H1 (cell line): ENCODE measurements around the gene MCL1. TPM values are rescaled to one million over a fixed set of nuclear protein-coding genes. Genes with fewer than 3 reads are reported as not detected.

Source experiments
- CTCF ChIA-PET: fragments of 300-600 bp; sonication (Branson Sonifier 250); formaldehyde crosslinking; loops from one replicate; lab custom pipeline; 2021; ENCODE audit not compliant: partially characterized antibody; lab: Charles Lee
- POLR2A ChIA-PET: fragments of 300-600 bp; sonication (Branson Sonifier 250); formaldehyde crosslinking; loops from one replicate; lab custom pipeline; 2021; ENCODE audit warnings: inconsistent platforms; ENCODE audit not compliant: partially characterized antibody; lab: Charles Lee
- DNase-seq, 2 experiments: peaks; one replicate each; pipeline versions ENCODE4 v3.0.0 to v3.0.0-alpha.2; 2010 to 2022; ENCODE audit warnings: low spot score in 2 of 2, low read depth in 1 of 2, mixed read lengths in 1 of 2
- FAIRE-seq: peaks from 2 replicates; lab custom pipeline; 2011; peaks lifted over from hg19 to GRCh38; lab: Jason Lieb, UNC
- H2AFZ ChIP-seq: 2 replicates; pipeline ENCODE4 v1.8.1; 2012; ENCODE audit warnings: low read length, inconsistent platforms
- H2AK5ac ChIP-seq: 2 replicates; pipeline ENCODE4 v1.6.1; 2013; ENCODE audit warnings: low read depth, low read length
- H2BK120ac ChIP-seq: replicated peaks from 2 replicates; pipeline ENCODE3; 2013; ENCODE audit warnings: low read depth, low read length, inconsistent platforms
- H2BK12ac ChIP-seq: 2 replicates; pipeline ENCODE4 v1.6.1; 2013; ENCODE audit warnings: low read depth, low read length
- H2BK15ac ChIP-seq: 2 replicates; pipeline ENCODE4 v1.6.1; 2013; ENCODE audit warnings: low read length
- H2BK20ac ChIP-seq: 2 replicates; pipeline ENCODE4 v1.6.1; 2013; ENCODE audit warnings: low read length
- H2BK5ac ChIP-seq: 2 replicates; pipeline ENCODE4 v1.6.1; 2013; ENCODE audit warnings: low read depth, low read length
- H3K14ac ChIP-seq: 2 replicates; pipeline ENCODE4 v1.6.1; 2013; ENCODE audit warnings: inconsistent platforms; ENCODE audit not compliant: insufficient read length
- H3K18ac ChIP-seq: 2 replicates; pipeline ENCODE4 v1.6.1; 2013; ENCODE audit warnings: low read length; ENCODE audit errors: extremely low read depth
- H3K23ac ChIP-seq: 2 replicates; pipeline ENCODE4 v1.6.1; 2013; ENCODE audit warnings: inconsistent platforms; ENCODE audit not compliant: insufficient read length
- H3K23me2 ChIP-seq: 2 replicates; pipeline ENCODE4 v1.6.1; 2013; ENCODE audit warnings: low read depth, low read length
- H3K27ac ChIP-seq: 2 replicates; pipeline ENCODE4 v1.6.1; 2011; ENCODE audit warnings: low read depth, low read length, inconsistent platforms
- H3K27me3 ChIP-seq, 4 experiments: replicated peaks in 1 of 4; 1 replicate in 1 of 4; 2 replicates in 3 of 4; pipeline versions ENCODE4 v1.6.1 to v1.8.1; 2011 to 2013; ENCODE audit warnings: low read length in 3 of 4, mild to moderate bottlenecking in 3 of 4, inconsistent platforms in 2 of 4, mixed read lengths in 2 of 4, moderate library complexity in 1 of 4; ENCODE audit not compliant: control insufficient read depth in 3 of 4, insufficient read depth in 3 of 4; ENCODE audit errors: extremely low read depth in 1 of 4
- H3K36me3 ChIP-seq, 4 experiments: 2 replicates each; pipeline versions ENCODE4 v1.6.1 to v1.8.1; 2011 to 2013; ENCODE audit warnings: mild to moderate bottlenecking in 4 of 4, low read length in 3 of 4, moderate library complexity in 2 of 4, control low read depth in 1 of 4, inconsistent platforms in 1 of 4; ENCODE audit not compliant: insufficient read depth in 4 of 4, control insufficient read depth in 2 of 4
- H3K4ac ChIP-seq: replicated peaks from 2 replicates; pipeline ENCODE3; 2013; ENCODE audit warnings: low read length, low read depth, mixed read lengths, inconsistent platforms; ENCODE audit not compliant: insufficient read length
- H3K4me1 ChIP-seq, 4 experiments: replicated peaks in 1 of 4; 1 replicate in 1 of 4; 2 replicates in 3 of 4; pipeline versions ENCODE4 v1.6.1 to v1.8.1; 2011 to 2013; ENCODE audit warnings: low read length in 3 of 4, inconsistent platforms in 2 of 4, mixed read lengths in 1 of 4; ENCODE audit not compliant: insufficient read depth in 4 of 4, control insufficient read depth in 3 of 4
- H3K4me2 ChIP-seq, 2 experiments: 2 replicates each; pipeline versions ENCODE4 v1.6.1 to v1.8.1; 2011 to 2013; ENCODE audit warnings: low read depth in 2 of 2, low read length in 2 of 2, control low read depth in 1 of 2, inconsistent platforms in 1 of 2, mild to moderate bottlenecking in 1 of 2; ENCODE audit not compliant: insufficient read depth in 1 of 2
- H3K4me3 ChIP-seq, 4 experiments: fragments of 200-600, 300-600 bp in 1 of 4; sonication (generic), shearing (Covaris generic), sonication (Bioruptor Twin) in 1 of 4; 2 replicates each; pipeline versions ENCODE4 v1.5.1 to v1.8.1; 2011 to 2016; ENCODE audit warnings: low read length in 4 of 4, low read depth in 3 of 4, control low read depth in 2 of 4, inconsistent platforms in 2 of 4, mild to moderate bottlenecking in 2 of 4, mixed read lengths in 1 of 4, moderate library complexity in 1 of 4; ENCODE audit not compliant: insufficient read depth in 2 of 4; ENCODE audit errors: extremely low read depth in 1 of 4
- H3K56ac ChIP-seq: replicated peaks from 2 replicates; pipeline ENCODE3; 2013; ENCODE audit warnings: low read depth, mild to moderate bottlenecking, mixed read lengths, low read length, inconsistent platforms; ENCODE audit not compliant: insufficient read length
- H3K79me1 ChIP-seq: 2 replicates; pipeline ENCODE4 v1.6.1; 2013; ENCODE audit warnings: low read depth, low read length, control low read depth
- H3K79me2 ChIP-seq, 2 experiments: 2 replicates each; pipeline versions ENCODE4 v1.6.1 to v1.8.1; 2012 to 2013; ENCODE audit warnings: low read length in 2 of 2, mild to moderate bottlenecking in 2 of 2, inconsistent platforms in 1 of 2; ENCODE audit not compliant: insufficient read depth in 2 of 2, control insufficient read depth in 1 of 2
- H3K9ac ChIP-seq, 4 experiments: replicated peaks in 1 of 4; 1 replicate in 1 of 4; 2 replicates in 3 of 4; pipeline versions ENCODE4 v1.6.1 to v1.8.1; 2011 to 2013; ENCODE audit warnings: low read depth in 3 of 4, low read length in 3 of 4, control low read depth in 2 of 4, mild to moderate bottlenecking in 2 of 4, moderate library complexity in 2 of 4, inconsistent platforms in 1 of 4; ENCODE audit errors: extremely low read depth in 1 of 4
- H3K9me3 ChIP-seq, 2 experiments: 2 replicates each; pipeline versions ENCODE4 v1.6.1 to v1.8.1; 2012 to 2013; ENCODE audit warnings: mild to moderate bottlenecking in 2 of 2, moderate library complexity in 2 of 2, control low read depth in 1 of 2, inconsistent platforms in 1 of 2, low read depth in 1 of 2, low read length in 1 of 2, mixed read lengths in 1 of 2; ENCODE audit not compliant: insufficient read depth in 2 of 2
- H4K20me1 ChIP-seq, 2 experiments: replicated peaks in 1 of 2; 2 replicates each; pipeline versions ENCODE3 to v1.8.1; 2011 to 2013; ENCODE audit warnings: inconsistent platforms in 2 of 2, low read length in 2 of 2, mild to moderate bottlenecking in 1 of 2; ENCODE audit not compliant: insufficient read depth in 2 of 2, control insufficient read depth in 1 of 2
- H4K5ac ChIP-seq: 2 replicates; pipeline ENCODE4 v1.6.1; 2013; ENCODE audit warnings: low read length, low read depth, mixed read lengths, inconsistent platforms; ENCODE audit not compliant: insufficient read length
- H4K8ac ChIP-seq: 2 replicates; pipeline ENCODE4 v1.8.0; 2013; ENCODE audit warnings: mild to moderate bottlenecking, moderate library complexity, low read length, inconsistent platforms; ENCODE audit not compliant: insufficient read depth; ENCODE audit errors: extremely low read depth
- H4K91ac ChIP-seq: replicated peaks from 2 replicates; pipeline ENCODE3; 2013; ENCODE audit warnings: low read length, mixed read lengths, inconsistent platforms; ENCODE audit not compliant: insufficient read length
- ASH2L ChIP-seq: fragments of 200-600, 300-600 bp; sonication (generic); IDR thresholded peaks from one replicate; pipeline ENCODE4 v1.7.1; 2017; ENCODE audit warnings: low read length
- CBX8 ChIP-seq: fragments of 300-800, 300-1000 bp; sonication (generic); IDR thresholded peaks from 2 replicates; pipeline ENCODE4 v1.7.1; 2016; ENCODE audit warnings: low read depth, low read length, borderline replicate concordance
- HDAC2 ChIP-seq, 2 experiments: fragments of 300-600 bp in 1 of 2; sonication (generic) in 1 of 2; IDR thresholded peaks; 2 replicates each; pipeline ENCODE4 v1.6.1; 2011 to 2012; ENCODE audit warnings: low read depth in 2 of 2, low read length in 2 of 2, mild to moderate bottlenecking in 2 of 2, moderate library complexity in 2 of 2, borderline replicate concordance in 1 of 2, inconsistent platforms in 1 of 2
- POU5F1 ChIP-seq: IDR thresholded peaks from 2 replicates; pipeline ENCODE4 v1.6.1; 2011; ENCODE audit warnings: low read depth, mild to moderate bottlenecking, low read length, moderate library complexity
- RFX5 ChIP-seq: IDR thresholded peaks from 2 replicates; pipeline ENCODE4 v1.6.1; 2011; ENCODE audit warnings: low read depth, low read length, improper control_type of control experiment, borderline replicate concordance
- RXRA ChIP-seq: IDR thresholded peaks from 2 replicates; pipeline ENCODE4 v1.6.1; 2011; ENCODE audit warnings: low read depth, mild to moderate bottlenecking, low read length, moderate library complexity; ENCODE audit not compliant: insufficient read depth
- SIRT6 ChIP-seq: IDR thresholded peaks from one replicate; pipeline ENCODE4 v1.7.1; 2012; ENCODE audit warnings: low read length, inconsistent platforms
- SRF ChIP-seq: IDR thresholded peaks from 2 replicates; pipeline ENCODE4 v1.6.1; 2011; ENCODE audit warnings: mild to moderate bottlenecking, low read depth, low read length, moderate library complexity
- SUZ12 ChIP-seq: fragments of 200-600 bp; sonication (generic); IDR thresholded peaks from 2 replicates; pipeline ENCODE4 v1.6.1; 2012; ENCODE audit warnings: mild to moderate bottlenecking, inconsistent platforms, low read length, moderate library complexity, mixed read lengths
- TBP ChIP-seq: IDR thresholded peaks from 2 replicates; pipeline ENCODE4 v1.6.1; 2011; ENCODE audit warnings: low read depth, low read length, improper control_type of control experiment
- ZNF274 ChIP-seq: IDR thresholded peaks from 2 replicates; pipeline ENCODE4 v1.7.0; 2012; ENCODE audit warnings: low read length, borderline replicate concordance; ENCODE audit errors: extremely low read depth
- WGBS, 2 experiments: shearing (Covaris generic) in 1 of 2; methylation state at CpG; one replicate each; pipeline versions ENCODE4 v1.1.6 to v1.1.7; 2013 to 2015; ENCODE audit warnings: low lambda C conversion rate in 2 of 2, mixed read lengths in 2 of 2, inconsistent platforms in 1 of 2, low coverage in 1 of 2, missing lambda C conversion rate in 1 of 2; ENCODE audit not compliant: insufficient replicate concordance in 2 of 2, insufficient coverage in 1 of 2, insufficient read length in 1 of 2; ENCODE audit errors: extremely low coverage in 1 of 2, missing lambda C conversion rate in 1 of 2; 5-methylcytosine and 5-hydroxymethylcytosine counted together
- polyA plus RNA-seq, 7 experiments: library from polyadenylated mRNA; depleted of rRNA in 3 of 7; stranded (reverse) in 5 of 7; unstranded in 2 of 7; fragments of >200 nt in 5 of 7; fragments of 200-250 nt in 2 of 7; gene quantifications; 1 replicate in 5 of 7; 2 replicates in 1 of 7; 4 replicates in 1 of 7; pipeline versions ENCODE4 v1.2.1 to v1.2.3, GENCODE V29; 2011 to 2013; ENCODE audit warnings: missing spikeins in 2 of 7, mixed read lengths in 2 of 7
- total RNA-seq: library from RNA; stranded (reverse); fragmentation: NEBNext Ultra II Directional; extraction: Animal tissue kit (Norgen Biotek cat#: 25700); gene quantifications from 2 replicates; pipeline ENCODE4 v1.2.1, GENCODE V29; 2021
- TF ChIP-seq, protein P1 (sequence below): IDR thresholded peaks from 2 replicates; pipeline ENCODE4 v1.6.1; 2012; ENCODE audit warnings: inconsistent platforms

The MCL1 gene
- total and polyA plus RNA-seq, 2 of the 8 experiments (the other 6 are each of a cell fraction or from before 2014, with no cell fraction given) = 61.1 to 218 TPM

DNA sequence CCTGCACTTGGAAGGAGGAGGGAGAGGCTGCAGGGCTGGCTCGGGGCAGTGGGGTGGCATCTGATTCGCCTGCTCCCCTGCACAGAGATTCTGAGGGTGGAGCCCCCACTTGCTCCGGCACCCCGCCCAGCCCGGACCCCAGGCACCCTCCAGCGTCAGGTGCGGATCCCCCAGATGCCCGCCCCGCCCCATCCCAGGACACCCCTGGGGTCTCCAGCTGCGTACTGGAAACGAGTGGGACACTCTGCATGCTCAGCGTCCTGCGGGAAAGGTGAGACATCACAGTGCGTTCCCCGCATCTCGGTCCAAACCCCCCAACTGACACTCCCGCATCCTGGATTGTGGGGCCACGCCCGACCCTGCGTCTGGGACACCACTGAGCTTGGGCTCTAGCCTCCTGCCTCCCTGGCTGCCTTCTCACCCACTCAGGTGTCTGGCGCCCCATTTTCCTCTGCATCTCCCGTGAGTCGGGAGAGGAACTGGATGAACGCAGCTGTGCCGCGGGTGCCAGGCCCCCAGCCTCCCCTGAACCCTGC, 22.3 kb downstream of the MCL1 start:
- 0 out of 4 replicates have a peak, but pooled peaks cover 0 to 5% of the 10 kb centered on the region in 2 experiments for H3K79me2 ChIP-seq
- H3K4me1 ChIP-seq = peaks cover 2 to 21% (median 9%) of the 10 kb centered on the region in 4 experiments
- CTCF ChIA-PET = interaction anchor here (1.1 to 13.7 kb wide), 5 partner anchors 13 to 58 kb away, joined by 3 to 210 read pairs (median 4); no protein-coding TSS in a partner anchor
- peaks cover 0 to 6% of the 10 kb centered on the region in 2 experiments for H4K20me1 ChIP-seq
- no peak overlapping the region for H3K4me2 ChIP-seq
- H4K8ac ChIP-seq = no peak overlapping the region
- no peak overlapping the region for H2AK5ac ChIP-seq
- H2BK20ac ChIP-seq = no peak overlapping the region
- no peak overlapping the region for H3K4me3 ChIP-seq
- H4K91ac ChIP-seq = no peak overlapping the region
- no peak overlapping the region for H2BK120ac ChIP-seq
- 93% methylated on average over 19 of the region's 26 CpGs; no CpG with 5 or more reads in 1 of the 2 experiments for WGBS, 2 experiments
- H3K56ac ChIP-seq = no peak overlapping the region
- H2BK5ac ChIP-seq = no peak overlapping the region
- no peak for TF ChIP-seq ASH2L
- TF ChIP-seq ZNF274 = no peak
- no peak for TF ChIP-seq POU5F1
- TF ChIP-seq, protein P1, sequence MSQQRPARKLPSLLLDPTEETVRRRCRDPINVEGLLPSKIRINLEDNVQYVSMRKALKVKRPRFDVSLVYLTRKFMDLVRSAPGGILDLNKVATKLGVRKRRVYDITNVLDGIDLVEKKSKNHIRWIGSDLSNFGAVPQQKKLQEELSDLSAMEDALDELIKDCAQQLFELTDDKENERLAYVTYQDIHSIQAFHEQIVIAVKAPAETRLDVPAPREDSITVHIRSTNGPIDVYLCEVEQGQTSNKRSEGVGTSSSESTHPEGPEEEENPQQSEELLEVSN = no peak
- TF ChIP-seq SIRT6 = no peak
- no peak for TF ChIP-seq RFX5
- no peak for TF ChIP-seq SUZ12
- no peak for TF ChIP-seq RXRA
- no peak for TF ChIP-seq SRF
- no peak for TF ChIP-seq HDAC2 (IDR thresholded peaks at IDR 0.05; ENCODE audit: borderline replicate concordance in 1 of 2, low read depth in 2 of 2, low read length in 2 of 2)
- no peak for TF ChIP-seq CBX8
- TF ChIP-seq TBP = no peak
- TF ChIP-seq, all 59 proteins: peak for 0
- FAIRE-seq (no peak), DNase-seq (no peak)
- no peak overlapping the region; the same call in 1 of the 2 replicates for H3K18ac ChIP-seq
- H2AFZ ChIP-seq = no peak overlapping the region
- POLR2A ChIA-PET = interaction anchor here (1.7 to 43.7 kb wide), 4 partner anchors 6 to 85 kb away, joined by 5 to 1380 read pairs (median 546); partner anchors contain the start of genes ADAMTSL4, ENSA and MCL1
- H3K9ac ChIP-seq = no peak overlapping the region
- H2BK12ac ChIP-seq = no peak overlapping the region
- peak overlapping the region; percentile 20 for H3K4ac ChIP-seq
- H3K27me3 ChIP-seq = no peaks in the 10 kb centered on the region
- H4K5ac ChIP-seq = no peak overlapping the region
- H3K14ac ChIP-seq = no peak overlapping the region
- no peak overlapping the region for H3K27ac ChIP-seq
- peaks cover 4% of the 10 kb centered on the region for H3K23me2 ChIP-seq
- H3K23ac ChIP-seq = no peak overlapping the region
- H3K79me1 ChIP-seq = 0 out of 2 replicates have a peak, but pooled peaks cover 3% of the 10 kb centered on the region
- peaks cover 0 to 4% (median 2%) of the 10 kb centered on the region in 4 experiments; a peak in 2 of 8 replicates for H3K36me3 ChIP-seq
- no peak overlapping the region for H2BK15ac ChIP-seq
- H3K9me3 ChIP-seq = no peaks in the 10 kb centered on the region
